Measurements from ENCODE around the gene SHD. TPM values are rescaled to one million over a fixed set of nuclear protein-coding genes. Genes with fewer than 3 reads are reported as not detected.
A peak's percentile ranks its signal among the peaks of the same experiment; 100 is the strongest.

The SHD gene
- total RNA-seq, 1 experiment from 2014 or later = 2.0 TPM

DNA sequence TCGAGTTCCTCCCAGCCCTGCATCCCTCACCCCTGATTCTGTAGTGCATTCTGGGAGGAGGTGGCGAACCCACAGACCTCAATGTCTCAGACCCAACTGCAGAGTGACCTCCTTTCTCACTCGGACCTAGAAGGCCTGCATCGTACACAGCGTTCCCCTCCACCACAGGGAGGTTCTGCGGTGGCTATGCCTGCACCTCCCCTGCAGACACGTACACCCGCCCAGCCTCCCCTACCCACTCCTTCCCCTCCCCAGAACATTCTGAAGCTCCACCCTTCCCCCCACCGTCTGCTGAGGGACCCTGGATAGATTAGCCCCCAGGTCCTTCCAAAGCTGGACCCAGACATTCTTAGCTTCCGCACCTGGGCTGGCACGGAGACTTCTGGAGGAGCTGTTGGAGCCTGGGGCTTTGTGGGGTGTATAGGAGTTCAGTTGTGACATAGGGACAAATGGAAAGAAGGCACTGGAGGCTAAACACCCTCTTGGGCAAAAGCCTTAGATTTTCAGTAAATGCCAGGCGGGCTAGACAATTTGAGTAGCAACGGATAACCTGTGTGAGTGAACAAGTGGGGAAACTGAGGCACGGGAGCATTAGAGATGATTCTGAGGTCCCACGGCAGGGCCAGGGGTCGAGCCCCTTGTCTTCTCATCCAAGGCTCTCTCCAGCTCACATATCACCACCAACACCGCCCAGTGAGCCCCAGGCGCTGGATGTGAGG, 24.9 kb downstream of the SHD start:
- no peaks in the 10 kb centered on the region for H4K20me1 ChIP-seq (ENCODE audit: insufficient read depth)
- no peaks in the 10 kb centered on the region for H3K9me2 ChIP-seq (ENCODE audit: insufficient read depth)
- no peaks in the 10 kb centered on the region for H3K27me3 ChIP-seq (ENCODE audit: insufficient read depth, low read length)
- H3K4me2 ChIP-seq (ENCODE audit: low read length) = peak overlapping the region; percentile 46
- BruUV-seq (replicated peaks) = no TSS peak
- H3K4me1 ChIP-seq (ENCODE audit: control insufficient read depth in 1 of 2, insufficient read depth in 2 of 2, low read length in 2 of 2) = peaks cover 4 to 9% of the 10 kb centered on the region in 2 experiments; a peak in 2 of 4 replicates
- H3K9me3 ChIP-seq (ENCODE audit: control insufficient read depth in 1 of 2, insufficient read depth in 1 of 2, low read depth in 1 of 2, low read length in 2 of 2) = no peaks in the 10 kb centered on the region
- TF ChIP-seq TCF7L2 (IDR thresholded peaks at IDR 0.05; ENCODE audit: borderline replicate concordance, extremely low read depth, insufficient read depth, insufficient read length) (no peak), JUND (IDR thresholded peaks at IDR 0.05) (no peak), EZH2phosphoT487 (IDR thresholded peaks at IDR 0.05; ENCODE audit: borderline replicate concordance) (no peak), ELF1 (IDR thresholded peaks at IDR 0.05; ENCODE audit: borderline replicate concordance, low read depth) (no peak), FOSL1 (IDR thresholded peaks at IDR 0.05; ENCODE audit: low read depth) (no peak), CBX3 (IDR thresholded peaks at IDR 0.05; ENCODE audit: low read depth) (no peak), SRF (IDR thresholded peaks at IDR 0.05; ENCODE audit: low read depth) (no peak)
- TF ChIP-seq, protein P1, sequence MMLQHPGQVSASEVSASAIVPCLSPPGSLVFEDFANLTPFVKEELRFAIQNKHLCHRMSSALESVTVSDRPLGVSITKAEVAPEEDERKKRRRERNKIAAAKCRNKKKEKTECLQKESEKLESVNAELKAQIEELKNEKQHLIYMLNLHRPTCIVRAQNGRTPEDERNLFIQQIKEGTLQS (IDR thresholded peaks at IDR 0.05) = no peak
- TF ChIP-seq, protein P2, sequence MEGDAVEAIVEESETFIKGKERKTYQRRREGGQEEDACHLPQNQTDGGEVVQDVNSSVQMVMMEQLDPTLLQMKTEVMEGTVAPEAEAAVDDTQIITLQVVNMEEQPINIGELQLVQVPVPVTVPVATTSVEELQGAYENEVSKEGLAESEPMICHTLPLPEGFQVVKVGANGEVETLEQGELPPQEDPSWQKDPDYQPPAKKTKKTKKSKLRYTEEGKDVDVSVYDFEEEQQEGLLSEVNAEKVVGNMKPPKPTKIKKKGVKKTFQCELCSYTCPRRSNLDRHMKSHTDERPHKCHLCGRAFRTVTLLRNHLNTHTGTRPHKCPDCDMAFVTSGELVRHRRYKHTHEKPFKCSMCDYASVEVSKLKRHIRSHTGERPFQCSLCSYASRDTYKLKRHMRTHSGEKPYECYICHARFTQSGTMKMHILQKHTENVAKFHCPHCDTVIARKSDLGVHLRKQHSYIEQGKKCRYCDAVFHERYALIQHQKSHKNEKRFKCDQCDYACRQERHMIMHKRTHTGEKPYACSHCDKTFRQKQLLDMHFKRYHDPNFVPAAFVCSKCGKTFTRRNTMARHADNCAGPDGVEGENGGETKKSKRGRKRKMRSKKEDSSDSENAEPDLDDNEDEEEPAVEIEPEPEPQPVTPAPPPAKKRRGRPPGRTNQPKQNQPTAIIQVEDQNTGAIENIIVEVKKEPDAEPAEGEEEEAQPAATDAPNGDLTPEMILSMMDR (IDR thresholded peaks at IDR 0.05 in 2 of 3, conservative IDR thresholded peaks at IDR 0.05 in 1 of 3; ENCODE audit: borderline replicate concordance in 1 of 3, insufficient read depth in 1 of 3, low read depth in 2 of 3, low read length in 2 of 3) = no peak
- no peaks in the 10 kb centered on the region for H3K79me2 ChIP-seq (ENCODE audit: insufficient read depth, low read length)
- ATAC-seq = 0 out of 2 replicates have a peak, but pooled peaks have one; percentile 2
- ChIA-PET CTCF (no interaction called here), POLR2A (interaction anchor here (1.8 kb wide), 1 partner anchor 39 kb away, joined by 4 read pairs; the partner anchor contains the start of gene MPND), RAD21 (ENCODE audit: low non-redundant PET in 1 of 2, low total read pairs in 2 of 2, uncharacterized antibody in 2 of 2, unreplicated experiment in 2 of 2) (no interaction called here)
- DNase-seq (ENCODE audit: low read depth, low spot score) = no peak
- H2AFZ ChIP-seq (ENCODE audit: low read depth, low read length, poor library complexity, severe bottlenecking) = peak overlapping the region; percentile 62
- 0 out of 4 replicates have a peak, but pooled peaks cover 0 to 3% of the 10 kb centered on the region in 2 experiments for H3K36me3 ChIP-seq (ENCODE audit: control insufficient read depth in 1 of 2, insufficient read depth in 2 of 2, low read length in 2 of 2)
- intact Hi-C loops (cut with micrococcal nuclease) = no loop called here
- H3K4me3 ChIP-seq (replicated peaks in 1 of 2; ENCODE audit: low read depth in 1 of 2, low read length in 2 of 2) = peak overlapping the region in 1 of 2 experiments; percentile 40; a peak in 3 of 4 replicates
- no peak overlapping the region for H3K27ac ChIP-seq (ENCODE audit: low read depth, low read length)
- no peak overlapping the region for H3K9ac ChIP-seq (ENCODE audit: low read length)

All from HCT116 (cell line).